Fibroblast of peridontal ligament (primary cell): ENCODE measurements around the gene GABRG3.
A peak's percentile ranks its signal among the peaks of the same experiment; 100 is the strongest.
"Not testable (repeated sequence)": the region's sequence is repeated elsewhere in the genome, so short reads cannot be mapped to it uniquely, and the experiment has no call there.

Experiments used
- DNase-seq: peaks from one replicate; pipeline ENCODE4 v3.0.0-alpha.2; 2010; ENCODE audit errors: extremely low read depth

GABRG3 gene

GRCh38 chr15:27176785-27177406, 205.9 kb downstream of the GABRG3 start:
- no peak for DNase-seq

GRCh38 chr15:27179789-27180188, 208.8 kb downstream of the GABRG3 start:
- no peak for DNase-seq

GRCh38 chr15:27182561-27183110, 211.7 kb downstream of the GABRG3 start:
- DNase-seq, result no peak

GRCh38 chr15:27183201-27183600, 212.2 kb downstream of the GABRG3 start:
- DNase-seq, result no peak

- DNase-seq, result not testable (repeated sequence)
Measured at GRCh38 chr15:27191515-27191914, 220.5 kb downstream of the GABRG3 start.

- DNase-seq, result no peak
Measured at GRCh38 chr15:27196691-27197090, 225.7 kb downstream of the GABRG3 start.

- no peak for DNase-seq
Measured at GRCh38 chr15:27201425-27201824, 230.4 kb downstream of the GABRG3 start.

- DNase-seq, result no peak
Measured at GRCh38 chr15:27210176-27210575, 239.2 kb downstream of the GABRG3 start.

- no peak for DNase-seq
Measured at GRCh38 chr15:27214032-27214431, 243.1 kb downstream of the GABRG3 start.

GRCh38 chr15:27214961-27215360, 244.0 kb downstream of the GABRG3 start:
- DNase-seq, result no peak

- DNase-seq, result no peak
Measured at GRCh38 chr15:27218426-27218825, 247.4 kb downstream of the GABRG3 start.

GRCh38 chr15:27219636-27220035, 248.7 kb downstream of the GABRG3 start:
- DNase-seq, result no peak

- DNase-seq, result no peak
Measured at GRCh38 chr15:27220199-27220598, 249.2 kb downstream of the GABRG3 start.

- peak; percentile 39 for DNase-seq
Measured at GRCh38 chr15:27222479-27222878, 251.5 kb downstream of the GABRG3 start.

- peak; percentile 6 for DNase-seq
Measured at GRCh38 chr15:27223179-27223578, 252.2 kb downstream of the GABRG3 start.

- no peak for DNase-seq
Measured at GRCh38 chr15:27231811-27232210, 260.8 kb downstream of the GABRG3 start.

GRCh38 chr15:27232876-27233275, 261.9 kb downstream of the GABRG3 start:
- no peak for DNase-seq

- no peak for DNase-seq
Measured at GRCh38 chr15:27234593-27234992, 263.6 kb downstream of the GABRG3 start.

GRCh38 chr15:27235161-27235560, 264.2 kb downstream of the GABRG3 start:
- DNase-seq, result no peak

GRCh38 chr15:27235681-27236080, 264.7 kb downstream of the GABRG3 start:
- DNase-seq, result no peak

GRCh38 chr15:27237319-27237939, 266.4 kb downstream of the GABRG3 start:
- no peak for DNase-seq

GRCh38 chr15:27238209-27238608, 267.2 kb downstream of the GABRG3 start:
- DNase-seq, result no peak

- DNase-seq, result no peak
Measured at GRCh38 chr15:27238707-27239423, 267.9 kb downstream of the GABRG3 start.
